Parathyroid adenoma (tissue), 2 donors: ENCODE data around the gene SUV39H2.

ENCODE experiments used
- H2AFZ ChIP-seq: fragments of 300-600 bp; sonication (generic); one replicate; pipeline ENCODE4 v1.7.0; 2017; ENCODE audit warnings: antibody characterized with exemption, mild to moderate bottlenecking
- H3K27ac ChIP-seq: fragments of 300-600 bp; sonication (generic); one replicate; pipeline ENCODE4 v1.7.0; 2017
- H3K27me3 ChIP-seq: fragments of 300-600 bp; sonication (generic); one replicate; pipeline ENCODE4 v1.7.0; 2017; ENCODE audit warnings: low read length; ENCODE audit not compliant: control insufficient read depth, insufficient read depth
- H3K36me3 ChIP-seq: fragments of 300-600 bp; sonication (generic); one replicate; pipeline ENCODE4 v1.7.0; 2017; ENCODE audit warnings: low read length; ENCODE audit not compliant: control insufficient read depth, insufficient read depth
- H3K4me1 ChIP-seq: fragments of 300-600 bp; sonication (generic); one replicate; pipeline ENCODE4 v1.7.0; 2017; ENCODE audit warnings: control low read depth
- H3K4me2 ChIP-seq: fragments of 300-600 bp; sonication (generic); one replicate; pipeline ENCODE4 v1.7.0; 2017; ENCODE audit warnings: low read length
- H3K4me3 ChIP-seq: fragments of 300-600 bp; sonication (generic); one replicate; pipeline ENCODE4 v1.7.0; 2017; ENCODE audit warnings: low read depth, low read length
- H3K79me2 ChIP-seq: fragments of 300-600 bp; sonication (generic); one replicate; pipeline ENCODE4 v1.7.0; 2017; ENCODE audit warnings: control low read depth
- H3K9ac ChIP-seq: fragments of 300-600 bp; sonication (generic); one replicate; pipeline ENCODE4 v1.7.0; 2017; ENCODE audit warnings: mild to moderate bottlenecking
- H3K9me3 ChIP-seq: fragments of 300-600 bp; sonication (generic); one replicate; pipeline ENCODE4 v1.7.0; 2017; ENCODE audit warnings: low read length; ENCODE audit not compliant: control insufficient read depth
- CTCF ChIP-seq: fragments of 300-600 bp; sonication (generic); IDR thresholded peaks from one replicate; pipeline ENCODE4 v1.7.0; 2017; ENCODE audit warnings: antibody characterized with exemption, mild to moderate bottlenecking
- donor health status: primary hyperparathyroidism.

Gene SUV39H2

GRCh38 chr10:14884082-14884481, 5.4 kb downstream of the SUV39H2 start:
- no peak overlapping the region for H3K4me3 ChIP-seq
- no peak for TF ChIP-seq CTCF
- no peaks in the 10 kb centered on the region for H3K9me3 ChIP-seq
- no peaks in the 10 kb centered on the region for H3K27me3 ChIP-seq
- no peaks in the 10 kb centered on the region for H3K36me3 ChIP-seq
- no peak overlapping the region for H3K4me2 ChIP-seq
- H2AFZ ChIP-seq: no peak overlapping the region
- H3K79me2 ChIP-seq: peaks cover 17% of the 10 kb centered on the region
- H3K4me1 ChIP-seq: peaks cover 6% of the 10 kb centered on the region
- H3K27ac ChIP-seq: no peak overlapping the region
- H3K9ac ChIP-seq: no peak overlapping the region

GRCh38 chr10:14889318-14889717, 10.7 kb downstream of the SUV39H2 start:
- H2AFZ ChIP-seq: no peak overlapping the region
- H3K4me2 ChIP-seq: no peak overlapping the region
- H3K36me3 ChIP-seq: no peaks in the 10 kb centered on the region
- no peaks in the 10 kb centered on the region for H3K4me1 ChIP-seq
- H3K27me3 ChIP-seq: no peaks in the 10 kb centered on the region
- no peak for TF ChIP-seq CTCF
- no peak overlapping the region for H3K27ac ChIP-seq
- H3K4me3 ChIP-seq: no peak overlapping the region
- no peak overlapping the region for H3K9ac ChIP-seq
- H3K9me3 ChIP-seq: no peaks in the 10 kb centered on the region
- H3K79me2 ChIP-seq: peaks cover 12% of the 10 kb centered on the region

- H3K9me3 ChIP-seq: no peaks in the 10 kb centered on the region
- TF ChIP-seq CTCF: no peak
- H3K79me2 ChIP-seq: peaks cover 6% of the 10 kb centered on the region
- no peak overlapping the region for H3K4me2 ChIP-seq
- H3K4me3 ChIP-seq: no peak overlapping the region
- no peak overlapping the region for H3K27ac ChIP-seq
- no peak overlapping the region for H3K9ac ChIP-seq
- H3K4me1 ChIP-seq: no peaks in the 10 kb centered on the region
- H3K36me3 ChIP-seq: no peaks in the 10 kb centered on the region
- H3K27me3 ChIP-seq: no peaks in the 10 kb centered on the region
- H2AFZ ChIP-seq: no peak overlapping the region
Measured at GRCh38 chr10:14891151-14891550, 12.5 kb downstream of the SUV39H2 start.

- no peaks in the 10 kb centered on the region for H3K9me3 ChIP-seq
- no peaks in the 10 kb centered on the region for H3K79me2 ChIP-seq
- H3K4me3 ChIP-seq: no peak overlapping the region
- H3K36me3 ChIP-seq: no peaks in the 10 kb centered on the region
- H3K9ac ChIP-seq: no peak overlapping the region
- H3K4me1 ChIP-seq: no peaks in the 10 kb centered on the region
- no peak overlapping the region for H2AFZ ChIP-seq
- H3K4me2 ChIP-seq: no peak overlapping the region
- H3K27me3 ChIP-seq: no peaks in the 10 kb centered on the region
- peak; percentile 59 for TF ChIP-seq CTCF
- H3K27ac ChIP-seq: no peak overlapping the region
Measured at GRCh38 chr10:14904316-14904732, 25.7 kb downstream of the SUV39H2 start.

GRCh38 chr10:14904864-14905263, 26.2 kb downstream of the SUV39H2 start:
- no peaks in the 10 kb centered on the region for H3K79me2 ChIP-seq
- H3K4me3 ChIP-seq: no peak overlapping the region
- H3K4me2 ChIP-seq: no peak overlapping the region
- H3K36me3 ChIP-seq: no peaks in the 10 kb centered on the region
- no peak overlapping the region for H3K27ac ChIP-seq
- no peaks in the 10 kb centered on the region for H3K9me3 ChIP-seq
- TF ChIP-seq CTCF: no peak
- H3K4me1 ChIP-seq: no peaks in the 10 kb centered on the region
- no peak overlapping the region for H2AFZ ChIP-seq
- no peaks in the 10 kb centered on the region for H3K27me3 ChIP-seq
- H3K9ac ChIP-seq: no peak overlapping the region
